Left ventricle myocardium inferior (tissue), 1 donor: Measurements from ENCODE around the gene SETD6. TPM values are rescaled to one million over a fixed set of nuclear protein-coding genes. Genes with fewer than 3 reads are reported as not detected.

ENCODE experiments used
- DNase-seq: peaks from one replicate; pipeline ENCODE4 v3.0.0-alpha.2; 2020
- H3K27ac ChIP-seq: fragments of 200-600 bp; replicated peaks from 2 replicates; pipeline ENCODE4 v1.8.0; 2021
- H3K27me3 ChIP-seq: fragments of 200-600 bp; 2 replicates; pipeline ENCODE4 v1.8.0; 2021; ENCODE audit warnings: low read depth
- H3K36me3 ChIP-seq: fragments of 200-600 bp; 2 replicates; pipeline ENCODE4 v1.8.0; 2021
- H3K4me1 ChIP-seq: fragments of 200-600 bp; 2 replicates; pipeline ENCODE4 v1.8.0; 2021
- H3K4me3 ChIP-seq: fragments of 200-600 bp; 2 replicates; pipeline ENCODE4 v1.8.0; 2021; ENCODE audit warnings: mild to moderate bottlenecking, moderate library complexity
- H3K9me3 ChIP-seq: fragments of 200-600 bp; replicated peaks from 2 replicates; pipeline ENCODE4 v1.8.0; 2021
- CTCF ChIP-seq: fragments of 200-600 bp; IDR thresholded peaks from 2 replicates; pipeline ENCODE4 v1.8.0; 2021; ENCODE audit warnings: antibody characterized with exemption, mild to moderate bottlenecking, borderline replicate concordance
- intact Hi-C: fragments of 100-400 bp; cut with micrococcal nuclease; formaldehyde crosslinking; loops from one replicate; pipeline ENCODE4 v1.11.0; 2022
- total RNA-seq: library from RNA; stranded (reverse); fragmentation: NEBNext Ultra II Directional; extraction: Animal tissue kit (Norgen Biotek cat#: 25700); gene quantifications from one replicate; pipeline ENCODE4 v1.2.1, GENCODE V29; 2021
- donor health status: DM: no; HTN: yes; CAD: no; lungs with severe emphysema.

SETD6 gene
- total RNA-seq, 1 donor from 2014 or later = 16.8 TPM

- Histone ChIP-seq H3K36me3 (peaks cover 14% of the 10 kb centered on the region), H3K4me1 (peaks cover 74% of the 10 kb centered on the region), H3K9me3 (no peaks in the 10 kb centered on the region), H3K27ac (peak overlapping the region; percentile 83), H3K4me3 (peak overlapping the region; percentile 47), H3K27me3 (no peaks in the 10 kb centered on the region)
- intact Hi-C loops = no loop called here
- peak; percentile 69 for DNase-seq
- TF ChIP-seq CTCF = peak; percentile 63
These were observed 20.3 kb upstream of the SETD6 start for GRCh38 chr16:58494981-58495520.

GRCh38 chr16:58495521-58496331 is 19.6 kb upstream of the SETD6 start:
- TF ChIP-seq CTCF = no peak
- Histone ChIP-seq H3K9me3 (no peaks in the 10 kb centered on the region), H3K4me1 (peaks cover 81% of the 10 kb centered on the region), H3K27ac (peak overlapping the region; percentile 83), H3K4me3 (peak overlapping the region; percentile 47), H3K36me3 (peaks cover 7% of the 10 kb centered on the region), H3K27me3 (no peaks in the 10 kb centered on the region)
- DNase-seq = peak; percentile 62
- intact Hi-C loops = no loop called here

- TF ChIP-seq CTCF = no peak
- intact Hi-C loops = no loop called here
- Histone ChIP-seq H3K4me1 (peaks cover 84% of the 10 kb centered on the region), H3K27me3 (peaks cover 11% of the 10 kb centered on the region), H3K9me3 (no peaks in the 10 kb centered on the region), H3K27ac (peak overlapping the region; percentile 83), H3K4me3 (no peak overlapping the region), H3K36me3 (peaks cover 6% of the 10 kb centered on the region)
- no peak for DNase-seq
These were observed 17.8 kb upstream of the SETD6 start for GRCh38 chr16:58497468-58497867.

GRCh38 chr16:58497935-58498334 is 17.4 kb upstream of the SETD6 start:
- no peak overlapping the region for H3K4me3 ChIP-seq
- H3K27me3 ChIP-seq = peaks cover 11% of the 10 kb centered on the region
- no peak for DNase-seq
- H3K9me3 ChIP-seq = no peaks in the 10 kb centered on the region
- intact Hi-C loops = no loop called here
- H3K36me3 ChIP-seq = peaks cover 6% of the 10 kb centered on the region
- TF ChIP-seq CTCF = no peak
- H3K27ac ChIP-seq = peak overlapping the region; percentile 83
- H3K4me1 ChIP-seq = peaks cover 81% of the 10 kb centered on the region

- DNase-seq = no peak
- Histone ChIP-seq H3K27ac (peak overlapping the region; percentile 83), H3K4me1 (peaks cover 75% of the 10 kb centered on the region), H3K36me3 (peaks cover 10% of the 10 kb centered on the region), H3K9me3 (no peaks in the 10 kb centered on the region), H3K4me3 (no peak overlapping the region), H3K27me3 (peaks cover 11% of the 10 kb centered on the region)
- intact Hi-C loops = no loop called here
- TF ChIP-seq CTCF = no peak
These were observed 16.8 kb upstream of the SETD6 start for GRCh38 chr16:58498341-58499091.
